BE2C (cell line): ENCODE results near the gene PCK2.

Experiments used
- DNase-seq: peaks from one replicate; pipeline ENCODE4 v3.0.0-alpha.2; 2020
- H3K27me3 ChIP-seq: fragments of 250-450 bp; sonication (Bioruptor Pico); 2 replicates; pipeline ENCODE4 v1.5.1; 2020; ENCODE audit warnings: mild to moderate bottlenecking
- H3K36me3 ChIP-seq: fragments of 250-450 bp; sonication (Bioruptor Pico); 2 replicates; pipeline ENCODE4 v1.5.1; 2020; ENCODE audit warnings: mild to moderate bottlenecking
- H3K4me1 ChIP-seq: fragments of 250-450 bp; sonication (Bioruptor Pico); 2 replicates; pipeline ENCODE4 v1.5.1; 2020
- H3K4me3 ChIP-seq: 2 replicates; pipeline ENCODE4 v1.5.1; 2011; ENCODE audit warnings: low read depth, low read length
- H3K9me3 ChIP-seq: fragments of 250-450 bp; sonication (Bioruptor Pico); 2 replicates; pipeline ENCODE4 v1.5.1; 2020
- TF ChIP-seq, protein P1 (sequence below): IDR thresholded peaks from 2 replicates; pipeline ENCODE4 v1.5.1; 2012; ENCODE audit warnings: mild to moderate bottlenecking, low read depth, low read length

The PCK2 gene

DNA sequence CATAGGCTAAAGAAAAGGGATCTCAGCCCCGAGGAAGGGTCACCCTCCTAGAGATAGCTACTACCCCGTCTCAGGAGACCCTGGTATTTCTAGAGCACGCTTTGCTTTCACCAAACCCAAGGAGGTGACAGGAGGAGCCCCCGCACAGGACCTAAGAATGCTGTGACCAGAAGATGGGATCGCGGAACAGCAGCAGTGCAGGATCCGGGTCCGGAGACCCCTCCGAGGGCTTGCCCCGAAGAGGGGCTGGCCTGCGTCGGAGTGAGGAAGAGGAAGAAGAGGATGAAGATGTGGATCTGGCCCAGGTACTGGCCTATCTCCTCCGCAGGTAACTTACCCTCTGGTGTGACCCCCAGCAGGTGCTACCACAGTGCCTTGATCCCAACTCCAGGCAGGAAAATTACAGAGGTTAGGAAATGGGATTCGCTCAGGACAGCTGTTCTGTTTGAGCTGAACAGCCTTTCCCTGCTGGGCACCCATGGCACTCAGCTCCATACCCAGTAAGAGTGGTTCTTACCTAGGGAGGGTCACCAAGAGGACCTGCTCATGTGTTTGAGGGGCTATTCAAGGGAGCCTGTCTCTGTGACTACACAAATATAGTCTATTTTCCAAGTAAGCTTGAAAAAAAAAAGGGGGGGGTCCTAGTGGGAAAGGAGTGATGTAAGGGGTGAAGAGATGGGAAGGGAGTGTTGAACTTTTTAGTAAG, 21.5 kb downstream of the PCK2 start:
- H3K27me3 ChIP-seq: no peaks in the 10 kb centered on the region
- H3K9me3 ChIP-seq: no peaks in the 10 kb centered on the region
- TF ChIP-seq, protein P1, sequence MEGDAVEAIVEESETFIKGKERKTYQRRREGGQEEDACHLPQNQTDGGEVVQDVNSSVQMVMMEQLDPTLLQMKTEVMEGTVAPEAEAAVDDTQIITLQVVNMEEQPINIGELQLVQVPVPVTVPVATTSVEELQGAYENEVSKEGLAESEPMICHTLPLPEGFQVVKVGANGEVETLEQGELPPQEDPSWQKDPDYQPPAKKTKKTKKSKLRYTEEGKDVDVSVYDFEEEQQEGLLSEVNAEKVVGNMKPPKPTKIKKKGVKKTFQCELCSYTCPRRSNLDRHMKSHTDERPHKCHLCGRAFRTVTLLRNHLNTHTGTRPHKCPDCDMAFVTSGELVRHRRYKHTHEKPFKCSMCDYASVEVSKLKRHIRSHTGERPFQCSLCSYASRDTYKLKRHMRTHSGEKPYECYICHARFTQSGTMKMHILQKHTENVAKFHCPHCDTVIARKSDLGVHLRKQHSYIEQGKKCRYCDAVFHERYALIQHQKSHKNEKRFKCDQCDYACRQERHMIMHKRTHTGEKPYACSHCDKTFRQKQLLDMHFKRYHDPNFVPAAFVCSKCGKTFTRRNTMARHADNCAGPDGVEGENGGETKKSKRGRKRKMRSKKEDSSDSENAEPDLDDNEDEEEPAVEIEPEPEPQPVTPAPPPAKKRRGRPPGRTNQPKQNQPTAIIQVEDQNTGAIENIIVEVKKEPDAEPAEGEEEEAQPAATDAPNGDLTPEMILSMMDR: no peak
- peak overlapping the region; percentile 84 for H3K4me3 ChIP-seq
- no peak for DNase-seq
- H3K36me3 ChIP-seq: peaks cover 6% of the 10 kb centered on the region
- no peaks in the 10 kb centered on the region; the same call in 1 of the 2 replicates for H3K4me1 ChIP-seq

- DNase-seq: no peak
- Histone ChIP-seq H3K36me3 (peaks cover 8% of the 10 kb centered on the region), H3K27me3 (no peaks in the 10 kb centered on the region), H3K4me3 (no peak overlapping the region), H3K9me3 (no peaks in the 10 kb centered on the region), H3K4me1 (no peaks in the 10 kb centered on the region; the same call in 1 of the 2 replicates)
- TF ChIP-seq, protein P1: no peak
Measured at GRCh38 chr14:24116128-24116814, 22.2 kb downstream of the PCK2 start.

DNA sequence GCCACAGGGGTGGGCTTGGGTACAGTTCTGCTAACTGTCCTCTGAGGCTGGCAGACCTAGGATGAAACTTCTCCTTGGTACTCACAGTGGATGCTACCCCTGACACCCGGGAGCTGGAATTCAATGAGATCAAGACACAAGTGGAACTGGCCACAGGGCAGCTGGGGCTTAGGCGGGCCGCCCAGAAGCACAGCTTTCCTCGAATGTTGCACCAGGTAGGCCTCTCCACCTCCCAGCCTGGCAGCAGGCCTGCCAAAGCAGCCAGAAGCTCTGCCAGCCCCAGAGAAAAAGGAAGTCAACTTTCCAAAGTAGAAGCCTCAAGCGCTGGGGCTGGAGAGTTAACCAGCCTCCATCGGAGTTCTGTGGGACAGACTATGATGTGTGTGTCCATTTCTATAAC, 23.1 kb downstream of the PCK2 start:
- Histone ChIP-seq H3K9me3 (no peaks in the 10 kb centered on the region), H3K27me3 (no peaks in the 10 kb centered on the region), H3K4me3 (no peak overlapping the region), H3K36me3 (peaks cover 14% of the 10 kb centered on the region), H3K4me1 (no peaks in the 10 kb centered on the region; the same call in 1 of the 2 replicates)
- no peak for DNase-seq
- TF ChIP-seq, protein P1: no peak

DNA sequence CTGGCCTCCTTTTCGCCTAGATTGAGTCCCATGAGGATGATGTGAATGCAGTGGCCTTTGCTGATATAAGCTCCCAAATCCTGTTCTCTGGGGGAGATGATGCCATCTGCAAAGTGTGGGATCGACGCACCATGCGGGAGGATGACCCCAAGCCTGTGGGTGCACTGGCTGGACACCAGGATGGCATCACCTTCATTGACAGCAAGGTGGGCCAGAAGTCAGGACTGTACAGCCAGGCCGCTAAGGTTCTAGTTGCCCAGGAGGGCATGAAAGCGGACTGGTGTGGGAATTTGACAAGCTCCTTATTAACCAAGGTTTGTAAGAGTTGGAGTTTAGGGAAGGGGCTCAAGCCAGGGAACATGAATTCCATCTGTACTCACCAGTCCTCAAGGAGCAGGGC, 25.6 kb downstream of the PCK2 start:
- no peaks in the 10 kb centered on the region for H3K9me3 ChIP-seq
- TF ChIP-seq, protein P1: no peak
- H3K27me3 ChIP-seq: no peaks in the 10 kb centered on the region
- no peaks in the 10 kb centered on the region; the same call in 1 of the 2 replicates for H3K4me1 ChIP-seq
- H3K36me3 ChIP-seq: peaks cover 14% of the 10 kb centered on the region
- DNase-seq: no peak
- no peak overlapping the region for H3K4me3 ChIP-seq

- peaks cover 14% of the 10 kb centered on the region for H3K36me3 ChIP-seq
Measured at GRCh38 chr14:24121210-24121609, 27.1 kb downstream of the PCK2 start.

More at GRCh38 chr14:24121210-24121609, 27.1 kb downstream of the PCK2 start:
- no peaks in the 10 kb centered on the region for H3K27me3 ChIP-seq
- TF ChIP-seq, protein P1: no peak
- no peaks in the 10 kb centered on the region for H3K4me1 ChIP-seq
- DNase-seq: no peak
- no peaks in the 10 kb centered on the region for H3K9me3 ChIP-seq
- no peak overlapping the region for H3K4me3 ChIP-seq
